ENCODE data around the gene RASA1.

DNA sequence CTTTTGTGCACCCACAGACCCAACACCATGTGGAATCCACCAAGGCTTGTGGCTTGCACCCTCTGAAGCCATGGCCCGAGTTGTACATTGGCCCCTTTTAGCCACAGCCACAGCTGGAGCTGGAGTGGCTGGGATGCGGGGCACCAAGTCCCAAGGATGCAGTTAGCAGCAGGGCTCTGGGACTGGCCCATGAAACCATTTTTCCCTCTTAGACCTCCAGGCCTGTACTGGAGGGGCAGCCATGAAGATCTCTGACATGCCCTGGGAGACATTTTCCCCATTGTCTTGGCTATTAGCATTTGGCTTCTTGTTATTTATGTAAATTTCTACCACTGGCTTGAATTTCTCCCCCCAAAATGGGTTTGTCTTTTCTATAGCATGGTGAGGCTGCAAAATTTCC, 51.8 kb downstream of the RASA1 start:
- TF ChIP-seq CTCF (IDR thresholded peaks at IDR 0.05) (no peak), POLR2A (IDR thresholded peaks at IDR 0.05) (no peak)
